Stimulated activated naive CD4-positive, alpha-beta T cell treated with Interleukin-2 at 50 U/mL for 16 hours (primary cell): ENCODE results near the gene TCF20.

ENCODE experiments used
- DNase-seq: peaks from one replicate; lab custom pipeline; 2025; lab: John Stamatoyannopoulos, UW

The TCF20 gene

DNA sequence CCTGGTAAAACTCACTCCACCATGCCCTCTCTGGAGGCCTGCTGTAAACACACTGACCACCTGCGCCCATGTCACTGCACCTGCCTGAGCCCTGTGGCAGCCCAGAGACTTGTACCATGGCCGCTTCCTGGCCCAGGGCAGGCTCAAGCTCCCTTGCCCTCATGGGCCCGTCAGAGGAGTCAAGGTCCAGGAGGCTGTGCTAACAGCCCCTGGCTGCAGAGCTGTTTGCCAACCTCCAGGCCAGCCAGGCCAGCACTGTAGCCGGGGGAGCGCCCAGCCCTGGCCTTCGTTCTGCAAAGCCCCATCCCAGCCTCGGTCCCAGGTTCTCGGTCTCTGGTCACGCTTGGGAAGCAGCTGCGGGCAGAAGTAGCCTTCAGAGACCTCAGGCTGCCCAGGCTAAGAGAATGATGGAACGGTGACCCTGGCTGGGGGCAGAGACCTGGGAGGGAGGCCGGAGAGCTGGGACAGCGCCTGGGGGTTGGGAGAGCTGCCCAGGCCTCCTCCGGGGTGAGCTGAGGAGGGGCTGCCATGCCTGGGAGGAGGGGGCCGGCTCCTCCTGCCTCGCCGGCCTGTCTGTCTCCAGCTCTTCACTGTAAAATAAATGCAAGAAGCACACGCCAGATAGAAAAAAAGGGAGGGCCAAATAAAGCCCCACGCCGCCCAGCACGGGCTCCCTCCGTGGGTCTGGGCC is 11.9 kb upstream of the TCF20 start:
- no peak for DNase-seq

DNA sequence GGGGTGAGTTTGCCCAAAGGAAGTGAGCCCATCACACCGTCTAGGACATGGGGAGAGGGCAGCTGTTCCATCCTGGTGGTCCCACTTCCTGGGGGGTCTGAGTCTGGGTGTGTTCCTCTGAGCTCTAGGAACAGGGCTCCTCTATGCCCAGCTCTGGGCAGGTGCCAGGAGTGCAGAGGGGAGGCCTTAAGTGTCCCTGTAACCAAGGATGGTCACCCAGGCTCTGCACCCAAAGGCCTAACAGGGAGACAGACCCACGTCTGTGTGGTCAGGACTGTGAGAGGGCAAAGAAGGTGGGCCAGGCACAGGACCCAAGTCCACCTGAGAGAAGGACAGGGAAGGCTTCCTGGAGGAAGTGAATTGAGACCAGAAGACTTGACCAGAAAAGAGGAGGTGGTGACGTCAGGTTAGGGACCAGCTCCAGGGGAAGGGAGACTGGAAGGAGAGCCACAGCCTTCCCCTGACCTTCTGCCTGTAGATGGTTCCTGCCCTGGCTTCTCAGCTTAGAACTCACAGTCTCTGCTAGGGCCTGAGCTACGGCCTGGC is 11.3 kb upstream of the TCF20 start:
- no peak for DNase-seq

DNA sequence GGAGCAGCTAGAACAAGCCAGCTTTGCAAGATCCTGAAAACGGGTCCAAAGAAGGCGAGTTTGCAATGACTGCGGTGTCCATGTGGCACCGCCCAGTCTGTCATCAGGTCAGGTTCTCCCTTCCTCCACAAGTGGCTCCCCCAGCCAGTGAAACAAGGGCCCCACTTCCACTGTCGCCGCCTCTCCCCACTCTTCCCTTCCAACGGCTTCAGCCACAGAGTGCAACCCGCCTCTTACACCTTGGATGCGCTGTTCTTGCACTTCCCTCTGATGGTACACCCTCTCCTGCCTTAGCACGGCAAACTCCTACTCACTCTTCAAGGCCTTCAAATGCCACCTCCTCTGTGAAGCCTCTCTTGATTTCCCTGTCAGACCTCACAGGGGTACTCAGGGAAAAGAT is 10.8 kb upstream of the TCF20 start:
- no peak for DNase-seq

DNA sequence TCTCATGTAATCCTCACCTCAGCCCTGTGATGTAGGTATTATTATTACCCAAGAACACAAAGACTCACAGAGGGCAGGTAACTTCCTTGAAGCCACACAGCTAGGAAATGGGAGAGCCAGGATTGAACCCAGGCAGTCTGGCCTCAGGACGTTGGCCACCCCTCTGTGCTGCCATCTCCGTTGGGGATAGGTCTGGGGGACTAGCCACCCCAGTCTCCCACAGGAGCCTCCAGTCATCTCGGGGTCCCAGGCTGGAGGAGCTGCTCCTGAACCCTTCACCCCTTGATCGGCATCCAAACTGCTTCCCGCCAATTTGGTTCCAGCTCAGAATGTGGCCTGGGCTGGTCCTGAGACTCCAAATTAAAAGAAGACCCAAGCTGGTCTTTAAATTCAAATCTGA is 10.4 kb upstream of the TCF20 start:
- no peak for DNase-seq

DNA sequence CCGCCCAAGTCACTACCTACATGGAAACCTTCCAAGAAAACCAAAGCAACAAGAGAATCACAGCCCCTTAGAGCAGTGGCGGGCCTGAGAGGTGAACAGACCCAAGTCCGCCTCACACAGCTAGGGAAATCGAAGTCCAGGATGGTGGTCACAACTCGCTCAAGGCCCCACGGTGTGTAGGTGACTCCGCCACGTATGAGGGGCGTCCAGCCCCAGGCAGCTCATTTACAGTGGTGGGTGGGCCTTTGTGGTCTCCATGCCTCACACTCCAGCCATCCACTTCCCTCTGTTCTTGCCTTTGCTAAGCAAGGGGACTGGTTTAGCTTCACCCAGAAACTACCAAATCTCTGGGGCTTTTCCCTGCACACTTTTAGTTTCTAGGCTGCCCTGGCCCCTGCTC is 9.7 kb upstream of the TCF20 start:
- no peak for DNase-seq

DNA sequence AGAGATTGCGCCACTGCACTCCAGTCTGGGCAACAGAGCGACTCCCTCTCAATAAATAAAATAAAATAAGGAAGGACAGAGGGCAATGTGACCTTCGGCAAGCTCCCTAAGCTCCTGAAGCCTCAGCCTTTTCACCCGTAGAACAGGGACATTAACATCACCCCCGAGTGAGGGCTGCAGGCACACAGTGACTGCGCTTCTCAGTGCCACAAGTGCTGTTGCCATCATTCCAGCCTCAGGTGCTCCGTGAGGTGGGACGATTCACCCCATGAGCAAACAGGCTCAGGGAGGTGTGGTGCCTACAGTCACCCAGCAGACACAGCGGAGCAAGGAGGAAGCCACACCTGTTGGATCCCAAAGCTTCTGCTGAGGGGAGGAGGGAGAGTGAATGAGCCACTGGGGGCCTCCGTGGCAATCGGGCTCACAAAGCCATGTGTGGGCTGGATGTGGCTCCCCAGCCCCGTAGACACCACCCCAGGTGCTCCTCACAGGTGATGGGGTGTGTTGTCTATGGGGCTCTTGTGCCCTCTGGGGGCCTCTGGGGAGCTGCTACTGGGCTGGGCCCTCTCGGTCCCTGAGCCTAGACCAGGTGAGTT is 9.1 kb upstream of the TCF20 start:
- no peak for DNase-seq

DNA sequence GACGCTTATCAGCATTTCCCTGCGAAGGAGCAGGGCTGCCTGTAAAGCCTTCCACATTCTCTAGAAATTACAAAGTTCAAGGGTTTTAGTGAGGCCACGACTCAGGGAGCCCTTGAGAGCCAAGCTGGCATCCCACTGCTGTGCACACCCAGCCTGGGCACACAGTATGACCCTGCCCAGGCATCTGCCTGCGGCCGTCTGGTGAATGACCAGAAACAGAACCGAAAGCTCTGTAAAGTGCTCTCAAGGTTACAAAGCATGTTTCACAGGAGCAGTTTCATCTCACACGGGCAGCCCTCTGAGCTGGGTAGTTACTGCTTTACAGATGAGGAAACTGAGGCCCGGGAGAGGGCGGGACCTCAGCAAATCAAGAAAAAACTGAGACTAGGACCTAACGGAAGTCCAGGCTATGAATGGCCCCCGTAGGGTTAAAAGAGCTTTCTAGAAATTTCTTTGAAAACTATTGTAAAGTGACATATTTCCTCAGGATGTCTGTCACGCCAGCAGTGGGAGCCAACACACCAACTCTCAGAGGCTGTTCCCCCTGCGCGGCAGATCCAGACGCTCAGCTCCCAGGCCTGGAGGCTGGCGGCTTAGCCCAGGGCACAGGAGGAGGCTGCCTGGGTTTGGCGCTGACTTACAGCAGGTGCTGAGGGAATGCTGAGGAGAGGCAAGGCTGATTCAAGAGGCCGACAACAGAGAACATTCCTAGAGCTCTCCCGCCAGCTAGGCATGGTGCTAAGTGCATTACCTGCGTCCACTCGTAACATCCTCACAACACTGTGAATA is 7.7 kb upstream of the TCF20 start:
- DNase-seq = no peak

DNA sequence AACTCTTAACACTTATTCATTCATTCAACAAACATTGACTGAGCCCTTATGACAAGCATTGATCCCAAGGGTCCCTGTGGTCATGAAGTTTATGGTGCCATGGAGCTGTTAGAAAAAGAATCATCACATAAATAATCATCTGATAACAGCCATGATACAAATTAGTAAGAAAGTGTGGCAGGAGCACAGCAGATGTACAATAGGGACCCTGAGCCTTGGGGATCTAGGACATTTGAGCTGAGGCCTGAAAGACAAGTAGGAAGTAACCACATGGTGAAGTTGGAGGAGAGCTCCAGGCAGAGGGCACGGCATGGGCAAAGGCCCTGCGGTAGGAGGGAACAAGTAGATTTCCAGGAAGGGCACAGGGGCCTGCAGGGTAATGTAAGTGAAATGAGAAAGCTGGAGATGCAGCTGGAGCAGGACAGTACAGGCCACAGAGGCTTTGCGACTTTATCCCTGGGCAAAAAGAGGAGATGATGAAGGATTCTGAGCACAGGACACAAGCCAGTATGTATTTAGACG is 6.8 kb upstream of the TCF20 start:
- DNase-seq = no peak

DNA sequence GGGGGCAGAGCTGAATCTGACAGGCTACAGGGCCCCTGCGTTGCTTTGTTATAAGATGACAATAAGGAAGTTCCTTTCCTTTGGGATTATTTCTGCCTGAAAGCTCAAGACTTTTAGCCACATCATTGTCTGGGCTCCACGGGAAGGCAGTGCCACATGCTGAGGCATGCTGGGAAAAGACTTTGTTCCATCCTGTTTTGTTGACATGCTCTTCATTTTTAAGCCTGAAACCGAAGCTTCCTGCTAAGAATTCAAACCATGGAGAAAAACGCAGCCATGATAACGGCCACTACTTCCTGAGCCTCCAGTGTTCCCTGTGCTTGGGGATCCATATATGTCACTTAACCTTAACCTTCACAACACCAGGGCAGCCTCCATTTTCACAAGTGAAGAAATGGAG is 5.5 kb upstream of the TCF20 start:
- DNase-seq = no peak

DNA sequence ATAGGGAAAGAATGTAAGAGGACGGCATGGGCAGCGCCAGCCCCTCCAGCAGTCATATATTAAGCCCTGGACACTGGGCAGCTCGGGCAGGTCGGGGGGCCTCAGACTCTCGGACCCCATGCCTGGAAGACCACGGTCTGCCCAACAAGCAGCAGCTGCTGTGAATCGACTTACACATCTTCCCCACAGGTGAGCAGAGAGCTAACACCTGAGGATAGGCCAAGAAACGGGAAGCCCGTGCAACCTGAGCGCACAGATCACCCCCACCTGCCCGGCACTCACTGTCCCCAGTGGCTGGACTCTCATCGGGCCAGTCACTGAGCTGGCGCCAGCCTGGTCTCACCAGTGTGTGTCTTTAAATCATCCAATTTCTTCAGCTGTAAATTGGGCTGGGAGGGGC is 4.7 kb upstream of the TCF20 start:
- no peak for DNase-seq

DNA sequence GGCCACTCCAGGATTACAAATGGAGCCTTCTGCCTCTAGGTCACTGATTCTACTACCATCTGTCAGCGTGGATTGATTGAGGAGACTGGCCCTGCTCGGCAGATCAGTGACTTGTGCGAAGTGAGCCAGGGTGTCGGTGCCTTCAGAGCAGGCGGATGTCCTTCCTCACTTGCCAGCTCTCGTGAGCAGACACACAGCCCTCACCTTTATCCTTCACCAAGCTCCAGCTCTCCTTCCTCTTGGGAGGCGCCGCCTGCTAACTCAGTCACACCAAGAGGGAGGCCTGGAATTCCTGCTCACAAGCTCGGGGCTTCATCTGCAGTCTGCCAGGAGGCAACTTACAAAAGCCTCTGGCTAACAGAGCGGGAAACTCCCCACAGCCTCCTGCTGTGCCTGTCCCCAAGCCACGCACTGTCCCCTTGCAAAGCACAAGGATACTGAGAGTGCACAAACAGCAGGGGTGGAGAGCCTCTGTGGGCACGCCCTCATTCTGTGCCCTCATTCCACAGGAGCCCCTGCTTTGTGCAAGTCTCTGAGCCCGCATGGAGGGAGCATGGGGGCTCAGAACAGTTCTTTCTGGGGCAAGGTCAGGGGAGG is 3.5 kb upstream of the TCF20 start:
- no peak for DNase-seq

DNA sequence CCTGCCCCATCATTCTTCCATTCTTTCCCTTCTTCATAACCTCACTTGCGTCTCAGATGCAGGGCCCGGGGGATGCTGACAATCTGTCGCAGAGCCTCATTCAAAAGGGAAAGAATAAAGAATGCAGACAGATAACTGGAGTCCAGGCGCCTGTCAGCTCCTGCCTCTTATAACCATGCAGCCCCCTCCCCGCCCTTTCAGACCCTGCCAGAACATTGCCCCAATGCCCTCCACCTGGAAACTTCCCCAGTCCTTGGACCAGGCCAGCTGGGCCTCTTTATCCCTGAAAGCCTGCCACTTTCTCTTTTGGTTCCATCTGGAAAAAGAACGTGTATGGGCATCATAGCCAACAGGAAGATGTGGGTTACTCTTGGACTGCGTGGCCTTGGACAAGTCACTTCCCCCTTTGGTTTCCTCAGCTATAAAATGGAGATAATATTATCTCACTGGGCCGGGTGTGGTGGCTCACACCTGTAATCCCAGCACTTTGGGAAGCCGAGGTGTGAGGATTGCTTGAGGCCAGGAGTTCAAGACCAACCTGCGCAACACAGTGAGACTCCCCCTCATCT is 2.1 kb upstream of the TCF20 start:
- DNase-seq = no peak

DNA sequence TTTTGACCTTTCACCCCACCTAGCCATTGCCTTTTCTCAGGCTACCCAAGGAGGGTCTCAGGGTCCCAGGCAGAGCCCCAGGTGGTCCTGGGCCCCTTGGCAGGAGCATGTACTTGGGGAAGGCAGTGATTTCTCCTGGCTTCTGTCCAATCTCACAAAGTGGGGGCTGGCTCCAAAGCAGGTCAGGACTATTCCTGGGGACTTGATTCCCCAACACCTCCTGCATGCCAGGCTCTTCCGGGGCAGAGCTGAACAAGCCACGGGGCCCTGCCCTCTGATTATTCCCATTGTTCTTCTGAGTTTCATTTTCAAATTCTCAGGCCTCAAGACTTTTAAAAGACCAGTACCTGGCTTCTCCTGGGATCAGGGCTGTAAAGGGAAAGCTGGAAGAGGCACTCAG is 1.5 kb upstream of the TCF20 start:
- DNase-seq = no peak

DNA sequence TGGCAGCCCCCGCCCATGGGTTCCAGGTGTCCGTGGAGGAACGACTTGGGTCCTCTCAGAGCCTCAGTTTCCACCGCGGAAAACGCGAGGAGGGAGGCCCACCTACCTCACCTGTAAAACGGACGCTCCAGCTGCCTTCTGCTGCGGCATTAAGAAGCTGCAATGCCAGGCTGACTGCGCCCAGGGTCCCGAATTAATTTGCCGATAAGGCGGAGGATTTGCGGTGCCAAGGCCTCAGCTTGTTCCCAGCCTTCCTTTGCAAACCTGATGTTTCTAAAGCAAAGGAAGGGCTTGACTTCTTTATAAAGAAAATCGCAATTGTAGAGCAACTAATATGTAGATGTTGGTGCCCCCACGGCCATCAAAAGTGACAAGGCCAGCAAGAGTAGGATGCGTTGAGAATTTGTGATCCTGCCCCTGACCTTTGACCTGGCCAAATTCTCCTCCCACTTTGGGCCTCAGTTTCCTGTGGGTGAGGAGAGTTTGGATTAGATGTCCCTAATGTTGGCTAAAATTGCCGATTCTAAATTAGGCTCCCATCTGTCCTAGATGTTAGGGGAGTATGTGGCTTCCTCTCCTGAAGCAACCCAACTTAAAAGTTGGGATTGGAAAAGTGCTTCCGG is 849 bp upstream of the TCF20 start:
- no peak for DNase-seq

DNA sequence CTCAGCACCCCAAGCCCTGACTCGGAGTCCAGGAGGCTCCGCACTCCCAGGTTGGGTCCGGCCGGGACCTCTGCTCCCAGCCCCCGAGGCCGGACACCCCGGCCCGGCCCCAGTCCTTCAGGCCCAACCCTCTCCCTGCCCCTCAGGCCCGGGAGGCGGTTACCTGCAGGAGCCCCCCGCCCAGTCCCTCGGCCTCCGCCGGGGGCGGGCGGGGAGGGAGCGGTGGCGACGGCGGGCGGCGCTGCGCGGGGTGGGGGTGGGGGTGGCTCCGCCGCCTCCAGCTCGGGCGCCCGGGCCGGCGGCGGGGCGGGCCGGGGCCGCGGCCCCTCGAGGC is 310 bp downstream of the TCF20 start:
- no peak for DNase-seq

DNA sequence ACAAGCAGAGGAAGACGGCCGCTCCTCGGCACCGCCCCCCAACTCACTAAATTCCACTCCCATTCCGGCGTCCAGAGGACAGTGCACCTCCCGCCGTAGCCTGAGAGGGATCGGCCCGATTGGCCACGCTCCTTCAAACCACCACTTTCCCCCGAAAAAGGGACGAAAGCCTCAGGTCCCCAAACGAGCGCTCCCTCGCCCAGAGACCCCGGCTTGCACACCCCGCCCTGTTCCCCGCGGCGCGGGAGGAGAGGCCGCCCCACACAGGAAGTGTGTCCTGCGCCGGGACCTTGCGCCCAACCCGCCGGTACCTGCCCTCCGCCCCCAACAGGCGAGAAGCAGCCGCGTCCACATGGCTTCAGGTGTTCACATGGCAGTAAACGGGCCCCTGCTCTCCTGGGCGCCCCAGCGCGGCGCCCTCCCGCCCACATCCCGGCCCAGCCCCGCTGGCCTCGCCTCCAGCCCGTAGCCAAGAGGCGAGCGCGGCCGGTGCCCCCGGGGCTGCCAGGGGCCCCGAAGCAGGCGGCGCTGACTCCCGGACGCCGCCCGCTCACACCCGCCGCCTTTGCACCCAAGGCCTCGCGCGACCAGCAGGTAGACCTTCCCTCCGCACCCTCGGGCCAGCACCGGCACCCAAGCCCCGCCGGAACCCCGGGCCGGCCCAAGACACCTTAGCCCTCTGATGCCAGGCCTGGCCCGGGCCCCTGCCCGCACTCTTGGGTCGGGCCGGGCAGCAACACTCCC is 849 bp downstream of the TCF20 start:
- DNase-seq = peak; percentile 69

DNA sequence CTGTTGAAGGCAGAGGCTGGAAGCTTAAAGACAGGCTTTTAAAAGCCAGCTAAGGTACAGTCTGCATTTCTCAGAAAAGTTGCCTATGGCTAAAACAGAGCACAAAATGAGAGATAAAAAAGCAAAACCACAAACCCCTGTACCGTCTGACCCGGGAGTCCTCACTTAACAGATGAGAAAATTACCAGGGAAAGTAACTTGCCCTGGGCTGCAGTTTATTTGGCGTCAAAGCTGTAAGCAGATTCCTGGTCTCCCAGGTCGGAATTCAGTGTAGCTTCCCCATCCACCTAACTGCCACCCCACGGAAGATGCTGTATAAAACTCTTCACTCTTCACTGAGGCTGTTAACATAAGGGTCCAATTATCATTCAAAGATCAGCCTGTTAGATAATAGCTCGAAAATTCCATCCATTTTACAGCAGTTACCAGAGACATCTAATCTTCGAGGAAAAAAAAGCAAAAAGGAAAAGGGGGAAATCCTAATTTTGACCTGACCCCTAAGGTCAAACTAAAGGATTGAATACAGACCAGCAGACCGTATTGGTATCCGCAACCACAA is 1.5 kb downstream of the TCF20 start:
- DNase-seq = no peak

DNA sequence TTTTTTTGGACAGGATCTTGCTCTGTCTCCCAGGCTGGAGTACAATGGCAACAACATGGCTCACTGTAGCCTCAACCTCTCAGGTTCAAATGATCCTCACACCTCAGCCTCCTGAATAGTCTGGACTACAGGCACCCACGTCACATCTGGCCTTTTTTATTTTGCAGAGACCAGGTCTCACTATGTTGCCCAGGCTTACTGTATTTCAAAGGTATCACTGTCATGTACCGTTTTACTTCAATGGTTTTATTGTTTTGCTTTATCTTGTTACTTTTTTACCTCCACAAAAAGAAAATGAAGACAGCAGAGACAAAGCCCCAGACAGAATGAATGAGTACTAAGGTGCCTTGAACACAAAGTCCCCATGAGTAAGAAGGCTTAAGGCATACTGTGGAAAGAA is 5.1 kb downstream of the TCF20 start:
- no peak for DNase-seq

DNA sequence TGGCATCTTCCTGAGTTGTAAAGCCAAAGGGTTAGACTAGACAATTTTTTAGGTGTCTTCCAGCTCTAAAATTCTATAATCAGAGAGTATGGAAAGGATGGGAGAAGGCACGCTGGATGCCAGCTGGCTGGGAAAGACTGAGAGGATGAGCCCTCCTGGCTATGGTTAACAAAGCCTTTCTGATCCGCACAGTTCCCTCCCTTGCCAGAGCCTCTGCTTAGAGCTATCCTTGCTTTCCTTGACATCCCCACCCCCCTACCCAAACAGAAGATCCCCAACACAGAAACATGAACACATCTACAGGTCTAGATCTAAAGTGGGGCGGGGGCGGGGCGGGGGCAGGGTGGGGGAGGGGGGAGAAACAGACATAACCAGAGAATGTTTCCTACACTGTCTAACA is 6.5 kb downstream of the TCF20 start:
- DNase-seq = no peak

DNA sequence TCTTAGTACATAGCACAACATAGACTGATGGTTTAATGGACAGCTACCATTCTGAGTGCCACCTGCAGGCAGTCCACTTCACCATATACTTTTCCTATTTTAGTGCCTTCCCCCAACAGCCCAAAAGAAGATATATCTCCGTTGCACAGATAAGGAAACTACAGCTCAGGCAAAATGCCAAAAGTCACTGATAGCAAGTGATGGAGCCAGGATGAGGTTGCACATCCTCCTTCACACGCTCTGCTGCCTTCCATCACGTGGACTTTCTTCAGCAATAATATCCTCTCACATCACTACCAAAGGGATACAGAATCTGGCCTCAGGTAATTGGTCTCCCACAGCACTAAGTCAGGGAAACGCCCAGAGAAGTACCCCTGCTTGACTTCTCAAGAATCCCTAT is 7.5 kb downstream of the TCF20 start:
- DNase-seq = no peak

DNA sequence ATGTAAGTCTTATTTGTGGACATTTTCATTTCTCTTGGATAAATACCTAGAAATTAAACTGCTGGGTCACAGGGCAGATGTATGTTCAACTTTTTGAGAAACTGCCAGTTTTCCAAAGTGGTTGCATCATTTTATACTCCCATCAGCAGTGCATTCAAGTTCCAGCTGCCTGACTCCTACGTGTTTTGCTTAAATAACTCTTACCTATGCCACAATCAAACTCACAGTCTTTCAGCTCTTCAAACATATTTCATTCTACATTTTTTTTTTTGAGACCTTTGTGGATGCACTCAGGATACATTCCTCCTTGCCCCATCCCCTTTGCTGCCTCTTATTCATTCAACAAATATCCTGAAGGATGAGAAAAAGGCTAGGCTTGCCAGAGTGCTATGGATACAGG is 9.2 kb downstream of the TCF20 start:
- no peak for DNase-seq
